Stomach (tissue), 4 donors: Measurements from ENCODE around the gene RYR1.

Experiments used
- CTCF ChIP-seq, 7 experiments: fragments of 450-650 bp in 4 of 7; fragments of 200-600 bp in 3 of 7; sonication (generic) in 3 of 7; IDR thresholded peaks; one replicate each; pipeline ENCODE4 v1.5.1; 2016 to 2019; ENCODE audit warnings: antibody characterized with exemption in 7 of 7, control low read depth in 2 of 7, mild to moderate bottlenecking in 1 of 7
- EP300 ChIP-seq: sonication (generic); formaldehyde crosslinking; IDR thresholded peaks from one replicate; pipeline ENCODE4 v1.6.1; 2017; ENCODE audit warnings: antibody characterized with exemption
- POLR2A ChIP-seq, 4 donors: fragments of 450-650 bp; IDR thresholded peaks; one replicate each; pipeline ENCODE4 v1.6.1; 2016; ENCODE audit warnings: antibody characterized with exemption in 4 of 4, control low read depth in 2 of 4, mild to moderate bottlenecking in 1 of 4, moderate library complexity in 1 of 4
- POLR2AphosphoS5 ChIP-seq, 3 donors: sonication (generic); formaldehyde crosslinking; IDR thresholded peaks; one replicate each; pipeline ENCODE4 v1.6.1; 2016; ENCODE audit warnings: antibody characterized with exemption in 3 of 3

- TF ChIP-seq POLR2A (IDR thresholded peaks at IDR 0.05) (no peak), CTCF (IDR thresholded peaks at IDR 0.05) (no peak), EP300 (no peak), POLR2AphosphoS5 (IDR thresholded peaks at IDR 0.05) (no peak)
These were observed 31.1 kb downstream of the RYR1 start for GRCh38 chr19:38464421-38465082.
